ENCODE results near the gene NIPA2.

- no peak for TF ChIP-seq CTCF (IDR thresholded peaks at IDR 0.05)
- TF ChIP-seq POLR2AphosphoS5 (IDR thresholded peaks at IDR 0.05) = no peak
These were observed 68.9 kb downstream of the NIPA2 start for GRCh38 chr15:22907161-22907950.

All from transverse colon (tissue), 4 donors.